ENCODE data around the gene RECQL5.

GRCh38 chr17:75694536-75694935 lies 27.6 kb upstream of the RECQL5 start:
- no peak for TF ChIP-seq CTCF (conservative IDR thresholded peaks at IDR 0.05)
- no peak for TF ChIP-seq ZFX (IDR thresholded peaks at IDR 0.05)

Data from C4-2B (cell line).